Ectodermal cell (in vitro differentiated cells): ENCODE measurements around the gene SCRN1.

Source experiments
- H3K27ac ChIP-seq: 2 replicates; pipeline ENCODE4 v1.7.0; 2013; ENCODE audit warnings: mild to moderate bottlenecking, low read depth, low read length; ENCODE audit not compliant: insufficient read depth, poor library complexity, severe bottlenecking
- H3K27me3 ChIP-seq: 2 replicates; pipeline ENCODE4 v1.7.0; 2013; ENCODE audit warnings: mild to moderate bottlenecking, low read length; ENCODE audit not compliant: insufficient read depth, control insufficient read depth, poor library complexity, severe bottlenecking
- H3K36me3 ChIP-seq: one replicate; pipeline ENCODE4 v1.7.0; 2013; ENCODE audit warnings: low read length; ENCODE audit not compliant: control insufficient read depth, insufficient read depth
- H3K4me1 ChIP-seq: one replicate; pipeline ENCODE4 v1.7.0; 2013; ENCODE audit warnings: low read length; ENCODE audit not compliant: control insufficient read depth, insufficient read depth
- H3K4me3 ChIP-seq: 2 replicates; pipeline ENCODE4 v1.7.0; 2013; ENCODE audit warnings: low read depth, low read length, control low read depth; ENCODE audit not compliant: insufficient read depth
- H3K9me3 ChIP-seq: 2 replicates; pipeline ENCODE4 v1.7.0; 2013; ENCODE audit warnings: mild to moderate bottlenecking, low read length, moderate library complexity; ENCODE audit not compliant: control insufficient read depth
- WGBS, 2 experiments: methylation state at CpG; one replicate each; pipeline ENCODE4 v1.1.7; 2013; ENCODE audit warnings: missing lambda C conversion rate in 2 of 2; 5-methylcytosine and 5-hydroxymethylcytosine counted together

The SCRN1 gene

GRCh38 chr7:30027740-30028215 is 38.2 kb upstream of the SCRN1 start:
- no peak overlapping the region for H3K27ac ChIP-seq
- WGBS, 2 experiments, result 8 to 9% methylated on average over 9 of the region's 9 CpGs
- H3K4me1 ChIP-seq, result peaks cover 18% of the 10 kb centered on the region
- H3K4me3 ChIP-seq, result peak overlapping the region; percentile 91
- no peaks in the 10 kb centered on the region for H3K9me3 ChIP-seq
- peaks cover 3% of the 10 kb centered on the region for H3K27me3 ChIP-seq
- no peaks in the 10 kb centered on the region for H3K36me3 ChIP-seq

GRCh38 chr7:30027065-30027456 is 37.5 kb upstream of the SCRN1 start:
- no peak overlapping the region for H3K27ac ChIP-seq
- H3K27me3 ChIP-seq, result peaks cover 3% of the 10 kb centered on the region
- no peaks in the 10 kb centered on the region for H3K9me3 ChIP-seq
- WGBS, 2 experiments, result 5 to 9% methylated on average over 8 to 10 of the region's 10 CpGs
- H3K4me3 ChIP-seq, result peak overlapping the region; percentile 91
- no peaks in the 10 kb centered on the region for H3K36me3 ChIP-seq
- peaks cover 18% of the 10 kb centered on the region for H3K4me1 ChIP-seq

GRCh38 chr7:30026229-30027064 is 36.8 kb upstream of the SCRN1 start, which contains the start of gene FKBP14:
Gene FKBP14 (minus strand): TSS chr7:30026702. CDS start chr7:30026508, 194 bp downstream.
- H3K27ac ChIP-seq, result peak within 1 kb of the TSS; percentile 45
- H3K4me1 ChIP-seq, result peaks cover 18% of the 10 kb centered on the region
- H3K9me3 ChIP-seq, result no peaks in the 10 kb centered on the region
- H3K4me3 ChIP-seq, result peak within 1 kb of the TSS; percentile 91
- WGBS, 2 experiments, result 0% methylated on average over 35 of the region's 35 CpGs
- no peaks in the 10 kb centered on the region for H3K36me3 ChIP-seq
- peaks cover 3% of the 10 kb centered on the region for H3K27me3 ChIP-seq

GRCh38 chr7:30023524-30023923 is 33.9 kb upstream of the SCRN1 start:
- peaks cover 12% of the 10 kb centered on the region for H3K4me1 ChIP-seq
- H3K9me3 ChIP-seq, result no peaks in the 10 kb centered on the region
- H3K27ac ChIP-seq, result no peak overlapping the region
- 97 to 99% methylated on average over 6 of the region's 6 CpGs for WGBS, 2 experiments
- H3K36me3 ChIP-seq, result no peaks in the 10 kb centered on the region
- H3K4me3 ChIP-seq, result no peak overlapping the region
- H3K27me3 ChIP-seq, result peaks cover 3% of the 10 kb centered on the region

- no peaks in the 10 kb centered on the region for H3K9me3 ChIP-seq
- no peak overlapping the region for H3K4me3 ChIP-seq
- H3K27me3 ChIP-seq, result peaks cover 3% of the 10 kb centered on the region
- no peak overlapping the region for H3K27ac ChIP-seq
- H3K4me1 ChIP-seq, result peaks cover 12% of the 10 kb centered on the region
- H3K36me3 ChIP-seq, result no peaks in the 10 kb centered on the region
These were observed 33.4 kb upstream of the SCRN1 start for GRCh38 chr7:30022991-30023390.

- WGBS, 2 experiments, result no CpG with 5 or more reads among the region's 1 CpG
- Histone ChIP-seq H3K9me3 (no peaks in the 10 kb centered on the region), H3K4me1 (peaks cover 5% of the 10 kb centered on the region), H3K27ac (no peak overlapping the region), H3K27me3 (no peaks in the 10 kb centered on the region), H3K36me3 (no peaks in the 10 kb centered on the region), H3K4me3 (no peak overlapping the region)
These were observed 30.9 kb upstream of the SCRN1 start for GRCh38 chr7:30020535-30020934.

GRCh38 chr7:30019960-30020359 is 30.4 kb upstream of the SCRN1 start:
- Histone ChIP-seq H3K27ac (no peak overlapping the region), H3K27me3 (no peaks in the 10 kb centered on the region), H3K4me3 (no peak overlapping the region), H3K9me3 (no peaks in the 10 kb centered on the region), H3K36me3 (no peaks in the 10 kb centered on the region), H3K4me1 (no peaks in the 10 kb centered on the region)
- 89 to 100% methylated on average over 1 of the region's 1 CpG for WGBS, 2 experiments

GRCh38 chr7:30019387-30019786 is 29.8 kb upstream of the SCRN1 start:
- WGBS, 2 experiments, result no CpG with 5 or more reads among the region's 1 CpG
- Histone ChIP-seq H3K4me1 (no peaks in the 10 kb centered on the region), H3K27ac (no peak overlapping the region), H3K36me3 (no peaks in the 10 kb centered on the region), H3K27me3 (no peaks in the 10 kb centered on the region), H3K9me3 (no peaks in the 10 kb centered on the region), H3K4me3 (no peak overlapping the region)

GRCh38 chr7:30018451-30018850 is 28.9 kb upstream of the SCRN1 start:
- no peaks in the 10 kb centered on the region for H3K36me3 ChIP-seq

GRCh38 chr7:30012757-30013156 is 23.2 kb upstream of the SCRN1 start:
- WGBS, 2 experiments, result 86 to 95% methylated on average over 2 of the region's 3 CpGs
- no peaks in the 10 kb centered on the region for H3K27me3 ChIP-seq
- no peaks in the 10 kb centered on the region for H3K9me3 ChIP-seq
- no peaks in the 10 kb centered on the region for H3K36me3 ChIP-seq
- H3K27ac ChIP-seq, result no peak overlapping the region
- H3K4me1 ChIP-seq, result no peaks in the 10 kb centered on the region
- no peak overlapping the region for H3K4me3 ChIP-seq

More at GRCh38 chr7:30018451-30018850, 28.9 kb upstream of the SCRN1 start:
- no peaks in the 10 kb centered on the region for H3K9me3 ChIP-seq
- no peaks in the 10 kb centered on the region for H3K4me1 ChIP-seq
- no peak overlapping the region for H3K27ac ChIP-seq
- no peaks in the 10 kb centered on the region for H3K27me3 ChIP-seq
- H3K4me3 ChIP-seq, result no peak overlapping the region
